ENCODE data around the gene PPL. TPM values are rescaled to one million over a fixed set of nuclear protein-coding genes. Genes with fewer than 3 reads are reported as not detected.

Gene PPL
- total RNA-seq, 1 experiment from 2014 or later, result 56.4 TPM

- no peaks in the 10 kb centered on the region for H3K4me1 ChIP-seq (ENCODE audit: control insufficient read depth in 1 of 2, insufficient read depth in 2 of 2, low read length in 2 of 2)
- no peak overlapping the region for H3K27ac ChIP-seq (ENCODE audit: low read depth, low read length)
- TF ChIP-seq ZFX (IDR thresholded peaks at IDR 0.05) (no peak), YY1 (IDR thresholded peaks at IDR 0.05; ENCODE audit: extremely low read depth, insufficient replicate concordance, low read depth, low read length) (no peak), POLR2A (IDR thresholded peaks at IDR 0.05; ENCODE audit: borderline replicate concordance, extremely low read depth, insufficient read depth, insufficient read length) (no peak), CBX3 (IDR thresholded peaks at IDR 0.05; ENCODE audit: low read depth) (no peak), ZBTB33 (IDR thresholded peaks at IDR 0.05; ENCODE audit: extremely low read depth, insufficient replicate concordance, low read length) (no peak), EZH2 (IDR thresholded peaks at IDR 0.05) (no peak), ATF3 (IDR thresholded peaks at IDR 0.05) (no peak), REST (IDR thresholded peaks at IDR 0.05; ENCODE audit: low read depth) (no peak), POLR2AphosphoS5 (IDR thresholded peaks at IDR 0.05; ENCODE audit: low read depth, low read length) (no peak), SIN3A (IDR thresholded peaks at IDR 0.05; ENCODE audit: low read depth) (no peak)
- no peak overlapping the region for H3K4me3 ChIP-seq (replicated peaks in 1 of 2; ENCODE audit: low read depth in 1 of 2, low read length in 2 of 2)
- no peaks in the 10 kb centered on the region; a peak in 1 of 4 replicates for H3K9me3 ChIP-seq (ENCODE audit: control insufficient read depth in 1 of 2, insufficient read depth in 1 of 2, low read depth in 1 of 2, low read length in 2 of 2)
- ChIA-PET POLR2A (no interaction called here), RAD21 (ENCODE audit: low non-redundant PET in 1 of 2, low total read pairs in 2 of 2, uncharacterized antibody in 2 of 2, unreplicated experiment in 2 of 2) (no interaction called here), CTCF (no interaction called here)
- BruUV-seq (replicated peaks), result no TSS peak
- peaks cover 14 to 32% of the 10 kb centered on the region in 2 experiments; a peak in 3 of 4 replicates for H3K36me3 ChIP-seq (ENCODE audit: control insufficient read depth in 1 of 2, insufficient read depth in 2 of 2, low read length in 2 of 2)
- intact Hi-C loops (cut with micrococcal nuclease), result no loop called here
- no peak overlapping the region for H3K9ac ChIP-seq (ENCODE audit: low read length)
- DNase-seq (ENCODE audit: low read depth, low spot score) (no peak), ATAC-seq (no peak)
- no peaks in the 10 kb centered on the region for H3K27me3 ChIP-seq (ENCODE audit: insufficient read depth, low read length)
- no peaks in the 10 kb centered on the region for H3K9me2 ChIP-seq (ENCODE audit: insufficient read depth)
- H3K4me2 ChIP-seq (ENCODE audit: low read length), result no peak overlapping the region
- H3K79me2 ChIP-seq (ENCODE audit: insufficient read depth, low read length), result no peaks in the 10 kb centered on the region
- no peak overlapping the region for H2AFZ ChIP-seq (ENCODE audit: low read depth, low read length, poor library complexity, severe bottlenecking)
- no peaks in the 10 kb centered on the region for H4K20me1 ChIP-seq (ENCODE audit: insufficient read depth)
Observed at GRCh38 chr16:4888428-4889135, 48.4 kb downstream of the PPL start.
